Loucy (cell line): ENCODE data around the gene C20orf173.

Experiments
- H2AFZ ChIP-seq: fragments of 200-600 bp; sonication (generic); 2 replicates; pipeline ENCODE4 v1.6.0; 2016; ENCODE audit warnings: antibody characterized with exemption, mild to moderate bottlenecking, low read length, moderate library complexity
- H3F3A ChIP-seq: fragments of 200-600 bp; 2 replicates; pipeline ENCODE4 v1.6.0; 2016; ENCODE audit warnings: antibody characterized with exemption, low read depth, mild to moderate bottlenecking
- H3K27me3 ChIP-seq: fragments of 200-600 bp; sonication (generic); 2 replicates; pipeline ENCODE4 v1.6.1; 2014; ENCODE audit warnings: low read length, mild to moderate bottlenecking; ENCODE audit not compliant: insufficient read depth, poor library complexity, severe bottlenecking
- H3K36me3 ChIP-seq: fragments of 200-600 bp; sonication (generic); 2 replicates; pipeline ENCODE4 v1.6.1; 2016; ENCODE audit warnings: low read length; ENCODE audit not compliant: insufficient read depth
- H3K4me1 ChIP-seq: fragments of 200-600 bp; sonication (generic); 2 replicates; pipeline ENCODE4 v1.5.1; 2014; ENCODE audit warnings: low read length, mild to moderate bottlenecking; ENCODE audit not compliant: insufficient read depth, poor library complexity, severe bottlenecking
- H3K4me2 ChIP-seq: fragments of 200-600 bp; sonication (generic); 2 replicates; pipeline ENCODE4 v1.6.0; 2014; ENCODE audit warnings: antibody characterized with exemption, low read length, low read depth, mild to moderate bottlenecking; ENCODE audit not compliant: poor library complexity, severe bottlenecking
- H3K4me3 ChIP-seq: fragments of 200-600 bp; sonication (generic); 2 replicates; pipeline ENCODE4 v1.5.1; 2014; ENCODE audit warnings: low read length, mild to moderate bottlenecking, mixed read lengths; ENCODE audit not compliant: poor library complexity, severe bottlenecking
- H3K79me2 ChIP-seq: fragments of 200-600 bp; sonication (generic); 2 replicates; pipeline ENCODE4 v1.6.1; 2014; ENCODE audit warnings: low read length; ENCODE audit not compliant: insufficient read depth
- H3K9ac ChIP-seq: fragments of 200-600 bp; sonication (generic); 2 replicates; pipeline ENCODE4 v1.6.0; 2014; ENCODE audit warnings: mild to moderate bottlenecking, low read depth, low read length, moderate library complexity; ENCODE audit not compliant: poor library complexity, severe bottlenecking
- H3K9me2 ChIP-seq: fragments of 200-600 bp; sonication (generic); replicated peaks from 2 replicates; pipeline ENCODE4 v1.6.1; 2016; ENCODE audit warnings: low read depth, low read length, mixed read lengths
- H3K9me3 ChIP-seq: fragments of 200-600 bp; sonication (generic); 2 replicates; pipeline ENCODE4 v1.6.1; 2014; ENCODE audit warnings: mild to moderate bottlenecking, antibody characterized with exemption, low read length, low read depth; ENCODE audit not compliant: insufficient read depth
- H4K20me1 ChIP-seq: fragments of 200-600 bp; sonication (generic); 2 replicates; pipeline ENCODE4 v1.6.0; 2014; ENCODE audit warnings: antibody characterized with exemption, low read length, mild to moderate bottlenecking; ENCODE audit not compliant: insufficient read depth, poor library complexity, severe bottlenecking
- EZH2phosphoT487 ChIP-seq: fragments of 200-600 bp; IDR thresholded peaks from 2 replicates; pipeline ENCODE4 v1.6.1; 2018; ENCODE audit warnings: antibody characterized with exemption, mild to moderate bottlenecking, moderate library complexity, borderline replicate concordance
- TF ChIP-seq, protein P1 (sequence below): fragments of 200-600 bp; sonication (generic); conservative IDR thresholded peaks from 2 replicates; pipeline ENCODE4 v1.5.1; 2014; ENCODE audit warnings: mild to moderate bottlenecking, antibody characterized with exemption, low read length

C20orf173 gene

DNA sequence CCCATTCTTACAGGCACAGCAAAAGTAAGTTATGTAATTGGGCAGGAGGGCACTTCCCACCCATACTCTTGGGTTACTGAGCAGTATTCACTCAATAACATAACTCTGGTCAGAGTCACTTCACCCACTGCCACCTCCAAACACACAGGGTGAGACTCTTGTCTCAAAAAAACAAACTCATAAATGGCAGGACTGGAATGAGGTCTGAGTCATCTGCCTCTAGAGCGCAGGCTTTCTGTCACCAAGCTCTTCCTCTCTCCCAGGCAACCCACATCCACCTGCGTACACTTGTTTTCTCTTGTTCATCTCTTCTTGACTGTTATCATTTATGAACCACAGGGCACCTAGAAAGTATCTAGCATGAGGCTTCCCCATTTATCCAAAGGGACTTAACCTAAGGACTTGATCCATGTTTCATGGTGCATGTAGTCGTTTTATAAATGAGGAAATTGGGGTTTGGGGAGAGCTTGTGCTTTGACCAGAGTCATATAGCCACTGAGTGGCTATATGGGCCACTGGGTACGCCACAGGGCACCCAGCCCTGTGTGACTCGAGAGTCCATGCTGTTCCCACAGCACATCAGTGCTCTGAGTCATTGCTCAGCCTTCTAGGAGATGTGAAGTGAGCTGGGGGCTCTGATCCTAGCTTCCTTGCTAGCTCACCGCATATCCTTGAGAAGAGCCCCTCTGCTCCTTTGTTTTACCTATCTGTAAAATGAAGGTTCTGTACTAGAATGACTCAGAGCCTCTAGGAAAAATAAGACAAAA lies 22.4 kb downstream of the C20orf173 start:
- H3K27me3 ChIP-seq = no peaks in the 10 kb centered on the region
- peaks cover 9% of the 10 kb centered on the region for H3K4me1 ChIP-seq
- peaks cover 67% of the 10 kb centered on the region; the same call in 1 of the 2 replicates for H3K36me3 ChIP-seq
- H4K20me1 ChIP-seq = no peaks in the 10 kb centered on the region
- no peak overlapping the region for H3K9ac ChIP-seq
- no peak for TF ChIP-seq EZH2phosphoT487
- TF ChIP-seq, protein P1, sequence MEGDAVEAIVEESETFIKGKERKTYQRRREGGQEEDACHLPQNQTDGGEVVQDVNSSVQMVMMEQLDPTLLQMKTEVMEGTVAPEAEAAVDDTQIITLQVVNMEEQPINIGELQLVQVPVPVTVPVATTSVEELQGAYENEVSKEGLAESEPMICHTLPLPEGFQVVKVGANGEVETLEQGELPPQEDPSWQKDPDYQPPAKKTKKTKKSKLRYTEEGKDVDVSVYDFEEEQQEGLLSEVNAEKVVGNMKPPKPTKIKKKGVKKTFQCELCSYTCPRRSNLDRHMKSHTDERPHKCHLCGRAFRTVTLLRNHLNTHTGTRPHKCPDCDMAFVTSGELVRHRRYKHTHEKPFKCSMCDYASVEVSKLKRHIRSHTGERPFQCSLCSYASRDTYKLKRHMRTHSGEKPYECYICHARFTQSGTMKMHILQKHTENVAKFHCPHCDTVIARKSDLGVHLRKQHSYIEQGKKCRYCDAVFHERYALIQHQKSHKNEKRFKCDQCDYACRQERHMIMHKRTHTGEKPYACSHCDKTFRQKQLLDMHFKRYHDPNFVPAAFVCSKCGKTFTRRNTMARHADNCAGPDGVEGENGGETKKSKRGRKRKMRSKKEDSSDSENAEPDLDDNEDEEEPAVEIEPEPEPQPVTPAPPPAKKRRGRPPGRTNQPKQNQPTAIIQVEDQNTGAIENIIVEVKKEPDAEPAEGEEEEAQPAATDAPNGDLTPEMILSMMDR = no peak
- H3K4me3 ChIP-seq = no peak overlapping the region
- H2AFZ ChIP-seq = no peak overlapping the region
- H3K79me2 ChIP-seq = no peaks in the 10 kb centered on the region
- H3K9me2 ChIP-seq = no peaks in the 10 kb centered on the region
- H3K4me2 ChIP-seq = no peak overlapping the region
- no peaks in the 10 kb centered on the region for H3F3A ChIP-seq
- no peaks in the 10 kb centered on the region for H3K9me3 ChIP-seq

DNA sequence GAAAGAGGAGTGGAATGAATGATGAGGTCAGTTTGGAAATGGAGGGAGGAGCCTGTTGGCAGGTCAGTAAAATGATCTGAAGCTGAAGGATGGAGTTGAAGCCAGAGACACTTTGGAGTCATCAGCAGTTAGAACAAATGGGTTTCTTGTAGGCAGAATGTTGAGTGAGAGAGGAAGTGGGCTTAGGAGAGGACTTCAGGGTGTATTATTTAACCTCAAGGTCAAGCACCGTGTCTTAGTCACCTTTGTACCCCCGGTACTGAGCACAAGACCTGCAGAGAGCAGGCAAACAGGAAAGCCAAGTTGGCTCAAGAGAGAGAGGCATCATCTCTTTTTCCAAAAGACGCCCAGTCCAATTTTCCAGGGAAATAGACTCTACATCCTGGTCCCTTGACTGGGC lies 23.3 kb downstream of the C20orf173 start:
- H2AFZ ChIP-seq = no peak overlapping the region

DNA sequence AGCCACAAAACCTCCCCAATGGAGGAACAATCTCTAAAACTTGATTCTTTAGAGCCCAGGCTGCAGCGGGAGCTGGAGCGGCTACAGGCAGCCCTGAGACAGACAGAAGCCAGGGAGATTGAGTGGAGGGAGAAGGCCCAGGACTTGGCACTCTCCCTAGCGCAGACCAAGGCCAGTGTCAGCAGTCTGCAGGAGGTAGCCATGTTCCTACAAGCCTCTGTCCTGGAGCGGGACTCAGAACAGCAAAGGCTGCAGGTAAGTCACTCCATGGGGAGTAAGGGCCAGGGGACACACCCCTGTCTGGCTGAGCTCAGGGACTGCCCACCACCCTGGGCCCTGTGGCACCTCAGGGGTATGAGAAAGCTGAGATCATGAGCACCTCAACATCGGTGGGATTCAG lies 24.7 kb downstream of the C20orf173 start:
- Histone ChIP-seq H3F3A (no peaks in the 10 kb centered on the region), H3K79me2 (no peaks in the 10 kb centered on the region), H3K27me3 (no peaks in the 10 kb centered on the region), H3K36me3 (peaks cover 62% of the 10 kb centered on the region; the same call in 1 of the 2 replicates), H3K4me3 (no peak overlapping the region), H3K9me3 (no peaks in the 10 kb centered on the region), H4K20me1 (no peaks in the 10 kb centered on the region), H3K4me2 (no peak overlapping the region), H2AFZ (no peak overlapping the region), H3K9ac (no peak overlapping the region), H3K9me2 (no peaks in the 10 kb centered on the region), H3K4me1 (peaks cover 9% of the 10 kb centered on the region)
- TF ChIP-seq EZH2phosphoT487 = no peak
- TF ChIP-seq, protein P1 = no peak

More for the DNA sequence above, 23.3 kb downstream of the C20orf173 start:
- Histone ChIP-seq H3K4me2 (no peak overlapping the region), H3K4me1 (peaks cover 9% of the 10 kb centered on the region), H3K9me3 (no peaks in the 10 kb centered on the region), H3K9ac (no peak overlapping the region), H3K9me2 (no peaks in the 10 kb centered on the region), H4K20me1 (no peaks in the 10 kb centered on the region), H3K79me2 (no peaks in the 10 kb centered on the region), H3K36me3 (peaks cover 64% of the 10 kb centered on the region; the same call in 1 of the 2 replicates), H3F3A (no peaks in the 10 kb centered on the region), H3K27me3 (no peaks in the 10 kb centered on the region), H3K4me3 (no peak overlapping the region)
- no peak for TF ChIP-seq EZH2phosphoT487
